Stimulated activated CD8-positive, alpha-beta memory T cell treated with anti-CD3 and anti-CD28 coated beads, Interleukin-2, amount 100 ng/mL, for 1 hour (primary cell): ENCODE measurements around the gene TSPAN11.
"Not testable (repeated sequence)": the region's sequence is repeated elsewhere in the genome, so short reads cannot be mapped to it uniquely, and the experiment has no call there.

ENCODE experiments used
- DNase-seq, 2 donors: peaks; one replicate each; pipeline ENCODE4 v3.0.0-alpha.2; 2020; ENCODE audit warnings: low read depth in 2 of 2

Gene TSPAN11

GRCh38 chr12:31002999-31003398 lies 76.5 kb downstream of the TSPAN11 start:
- no peak for DNase-seq

GRCh38 chr12:31003861-31004640 lies 77.5 kb downstream of the TSPAN11 start:
- DNase-seq: no peak

GRCh38 chr12:31004666-31005065 lies 78.1 kb downstream of the TSPAN11 start:
- DNase-seq: no peak

GRCh38 chr12:31005256-31005943 lies 78.9 kb downstream of the TSPAN11 start:
- DNase-seq: no peak

- no peak for DNase-seq
Measured at GRCh38 chr12:31005944-31006361, 79.4 kb downstream of the TSPAN11 start.

- DNase-seq: no peak
Measured at GRCh38 chr12:31006416-31007152, 80.0 kb downstream of the TSPAN11 start.

- no peak for DNase-seq
Measured at GRCh38 chr12:31007153-31007495, 80.6 kb downstream of the TSPAN11 start.

GRCh38 chr12:31007636-31008175 lies 81.2 kb downstream of the TSPAN11 start:
- no peak for DNase-seq

GRCh38 chr12:31008241-31008761 lies 81.8 kb downstream of the TSPAN11 start:
- DNase-seq: no peak

- DNase-seq: no peak
Measured at GRCh38 chr12:31008961-31009840, 82.7 kb downstream of the TSPAN11 start.

GRCh38 chr12:31009976-31010375 lies 83.4 kb downstream of the TSPAN11 start:
- no peak for DNase-seq

GRCh38 chr12:31011336-31011735 lies 84.8 kb downstream of the TSPAN11 start:
- no peak for DNase-seq

GRCh38 chr12:31011746-31012566 lies 85.4 kb downstream of the TSPAN11 start:
- no peak for DNase-seq

GRCh38 chr12:31012567-31012891 lies 86.0 kb downstream of the TSPAN11 start:
- DNase-seq: not testable (repeated sequence)

GRCh38 chr12:31015215-31015614 lies 88.7 kb downstream of the TSPAN11 start:
- DNase-seq: no peak

- no peak for DNase-seq
Measured at GRCh38 chr12:31016057-31016456, 89.5 kb downstream of the TSPAN11 start.

GRCh38 chr12:31017535-31017934 lies 91.0 kb downstream of the TSPAN11 start:
- no peak for DNase-seq

GRCh38 chr12:31018106-31018789 lies 91.7 kb downstream of the TSPAN11 start:
- DNase-seq: no peak

GRCh38 chr12:31018790-31019505 lies 92.4 kb downstream of the TSPAN11 start:
- DNase-seq: no peak
